Stomach (tissue), 4 donors: ENCODE data around the gene RAPGEF1.

Experiments
- POLR2A ChIP-seq, 4 donors: fragments of 450-650 bp; IDR thresholded peaks; one replicate each; pipeline ENCODE4 v1.6.1; 2016; ENCODE audit warnings: antibody characterized with exemption in 4 of 4, control low read depth in 2 of 4, mild to moderate bottlenecking in 1 of 4, moderate library complexity in 1 of 4
- TF ChIP-seq, protein P1 (sequence below), 7 experiments: fragments of 450-650 bp in 4 of 7; fragments of 200-600 bp in 3 of 7; sonication (generic) in 3 of 7; IDR thresholded peaks; one replicate each; pipeline ENCODE4 v1.5.1; 2016 to 2019; ENCODE audit warnings: antibody characterized with exemption in 7 of 7, control low read depth in 2 of 7, mild to moderate bottlenecking in 1 of 7

DNA sequence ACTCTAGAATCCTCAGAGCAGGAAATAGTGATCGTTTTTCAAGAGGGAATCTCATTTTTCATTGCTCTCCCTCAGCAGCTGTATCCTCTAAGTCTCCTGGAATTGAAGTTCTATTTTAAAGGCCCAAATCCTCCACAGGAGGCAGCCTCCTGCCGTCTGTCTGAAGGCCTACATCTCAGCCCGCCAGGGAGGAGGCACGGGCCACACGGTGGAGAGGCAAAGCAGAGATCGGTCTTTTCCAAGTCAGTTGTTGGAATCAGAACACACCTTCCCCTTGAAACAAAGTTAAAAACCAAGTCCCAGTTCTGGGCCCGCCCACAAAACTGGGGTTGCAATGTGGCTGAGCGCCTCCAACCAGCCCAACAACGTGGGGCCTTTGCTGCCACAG, 68.7 kb downstream of the RAPGEF1 start:
- TF ChIP-seq, protein P1, sequence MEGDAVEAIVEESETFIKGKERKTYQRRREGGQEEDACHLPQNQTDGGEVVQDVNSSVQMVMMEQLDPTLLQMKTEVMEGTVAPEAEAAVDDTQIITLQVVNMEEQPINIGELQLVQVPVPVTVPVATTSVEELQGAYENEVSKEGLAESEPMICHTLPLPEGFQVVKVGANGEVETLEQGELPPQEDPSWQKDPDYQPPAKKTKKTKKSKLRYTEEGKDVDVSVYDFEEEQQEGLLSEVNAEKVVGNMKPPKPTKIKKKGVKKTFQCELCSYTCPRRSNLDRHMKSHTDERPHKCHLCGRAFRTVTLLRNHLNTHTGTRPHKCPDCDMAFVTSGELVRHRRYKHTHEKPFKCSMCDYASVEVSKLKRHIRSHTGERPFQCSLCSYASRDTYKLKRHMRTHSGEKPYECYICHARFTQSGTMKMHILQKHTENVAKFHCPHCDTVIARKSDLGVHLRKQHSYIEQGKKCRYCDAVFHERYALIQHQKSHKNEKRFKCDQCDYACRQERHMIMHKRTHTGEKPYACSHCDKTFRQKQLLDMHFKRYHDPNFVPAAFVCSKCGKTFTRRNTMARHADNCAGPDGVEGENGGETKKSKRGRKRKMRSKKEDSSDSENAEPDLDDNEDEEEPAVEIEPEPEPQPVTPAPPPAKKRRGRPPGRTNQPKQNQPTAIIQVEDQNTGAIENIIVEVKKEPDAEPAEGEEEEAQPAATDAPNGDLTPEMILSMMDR (IDR thresholded peaks at IDR 0.05): no peak
- no peak for TF ChIP-seq POLR2A (IDR thresholded peaks at IDR 0.05)
